GM12801 (cell line): ENCODE results near the gene C1orf52.

Source experiments
- TF ChIP-seq, protein P1 (sequence below): IDR thresholded peaks from one replicate; pipeline ENCODE4 v1.5.1; 2011; ENCODE audit warnings: control low read depth; ENCODE audit not compliant: insufficient read length; ENCODE audit errors: extremely low read depth

The C1orf52 gene

DNA sequence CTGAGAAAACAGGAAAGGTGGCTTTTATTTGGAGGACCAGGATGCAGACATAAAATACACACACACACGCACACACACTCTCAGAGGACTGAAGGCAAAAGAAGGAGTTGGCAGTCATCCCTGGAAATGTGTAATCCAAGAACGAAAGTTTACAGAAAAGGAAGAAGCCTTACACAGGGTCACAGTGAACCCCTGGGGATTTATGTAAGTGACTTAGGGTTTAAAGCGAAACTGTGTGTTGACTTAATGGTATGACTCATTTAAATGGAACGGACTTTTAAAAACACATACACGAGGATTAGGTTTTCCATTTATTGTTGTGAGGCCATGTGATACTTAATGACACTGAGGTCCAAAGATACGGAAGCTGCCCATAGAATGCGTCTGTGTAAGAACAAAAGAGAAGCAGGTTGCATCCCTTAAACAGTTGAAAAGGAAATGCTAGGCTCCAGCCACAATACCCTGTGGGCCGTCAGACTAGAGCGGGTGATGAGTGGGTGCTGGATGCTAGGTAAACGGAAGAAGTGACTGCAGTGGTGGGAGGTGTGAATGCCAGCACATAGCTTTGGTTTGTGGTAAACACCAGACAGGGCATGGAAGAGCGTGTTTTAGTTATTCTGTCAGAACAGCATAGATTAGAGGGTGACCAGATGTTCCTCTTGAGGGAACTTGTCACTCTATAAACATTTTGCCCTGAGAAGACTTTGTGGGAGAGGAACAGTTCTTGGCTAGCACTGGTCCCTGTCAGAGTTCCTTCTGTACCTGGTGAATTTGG, 38.6 kb upstream of the C1orf52 start:
- TF ChIP-seq, protein P1, sequence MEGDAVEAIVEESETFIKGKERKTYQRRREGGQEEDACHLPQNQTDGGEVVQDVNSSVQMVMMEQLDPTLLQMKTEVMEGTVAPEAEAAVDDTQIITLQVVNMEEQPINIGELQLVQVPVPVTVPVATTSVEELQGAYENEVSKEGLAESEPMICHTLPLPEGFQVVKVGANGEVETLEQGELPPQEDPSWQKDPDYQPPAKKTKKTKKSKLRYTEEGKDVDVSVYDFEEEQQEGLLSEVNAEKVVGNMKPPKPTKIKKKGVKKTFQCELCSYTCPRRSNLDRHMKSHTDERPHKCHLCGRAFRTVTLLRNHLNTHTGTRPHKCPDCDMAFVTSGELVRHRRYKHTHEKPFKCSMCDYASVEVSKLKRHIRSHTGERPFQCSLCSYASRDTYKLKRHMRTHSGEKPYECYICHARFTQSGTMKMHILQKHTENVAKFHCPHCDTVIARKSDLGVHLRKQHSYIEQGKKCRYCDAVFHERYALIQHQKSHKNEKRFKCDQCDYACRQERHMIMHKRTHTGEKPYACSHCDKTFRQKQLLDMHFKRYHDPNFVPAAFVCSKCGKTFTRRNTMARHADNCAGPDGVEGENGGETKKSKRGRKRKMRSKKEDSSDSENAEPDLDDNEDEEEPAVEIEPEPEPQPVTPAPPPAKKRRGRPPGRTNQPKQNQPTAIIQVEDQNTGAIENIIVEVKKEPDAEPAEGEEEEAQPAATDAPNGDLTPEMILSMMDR, result no peak

DNA sequence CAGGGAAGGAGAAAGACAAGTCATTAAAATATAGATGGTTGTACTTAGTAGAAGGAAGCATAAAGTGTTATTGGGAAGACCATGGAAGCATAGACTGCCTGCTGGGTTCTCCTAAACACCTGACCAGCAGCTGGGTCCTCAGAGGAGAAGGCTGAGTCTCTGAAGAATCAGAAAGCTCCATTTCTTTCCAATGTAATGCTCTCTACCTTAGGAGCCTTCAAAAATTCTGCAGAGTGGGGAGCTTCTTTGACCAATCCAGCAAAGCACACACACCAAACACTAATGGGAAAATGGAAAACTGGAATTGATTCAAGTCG, 38.0 kb upstream of the C1orf52 start:
- TF ChIP-seq, protein P1, result no peak

DNA sequence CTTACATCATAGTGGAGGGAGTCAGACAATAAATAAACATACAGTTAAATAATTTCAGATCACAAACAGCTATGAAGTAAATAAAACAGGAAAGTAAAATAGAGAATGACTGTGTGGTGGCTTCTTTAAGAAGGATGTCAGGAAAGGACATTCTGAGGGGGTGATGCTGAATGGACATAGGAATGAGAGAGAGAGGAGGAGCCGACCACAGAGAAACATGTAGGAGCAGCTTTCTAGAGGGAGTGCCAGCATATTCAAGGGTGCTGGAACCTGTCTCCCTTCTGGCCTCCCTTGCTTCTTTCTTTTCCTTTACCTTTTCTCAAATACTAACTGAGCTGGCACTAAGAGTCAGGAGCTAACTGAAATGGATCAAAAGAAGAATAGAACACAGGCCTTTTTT, 37.5 kb upstream of the C1orf52 start:
- TF ChIP-seq, protein P1, result no peak

DNA sequence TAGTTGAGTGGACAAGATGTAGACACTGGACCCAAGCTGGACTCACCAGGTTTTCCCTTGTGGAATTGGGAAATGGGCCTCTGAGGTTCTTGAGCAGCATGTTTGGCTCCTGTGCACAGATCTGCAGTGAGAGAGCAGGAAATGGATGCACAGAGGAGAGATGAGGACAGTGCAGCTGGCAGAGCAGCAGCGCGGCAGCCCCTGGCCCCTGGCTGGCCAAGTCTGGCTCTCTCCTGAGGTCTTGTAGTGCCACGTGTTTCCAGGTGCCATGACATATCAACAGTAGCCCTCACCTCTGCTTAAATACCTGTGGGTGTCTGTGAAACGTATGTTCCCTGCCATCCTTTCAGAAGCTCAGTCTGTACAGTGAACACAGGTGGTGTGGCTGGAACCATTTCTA, 36.2 kb upstream of the C1orf52 start:
- TF ChIP-seq, protein P1, result no peak

DNA sequence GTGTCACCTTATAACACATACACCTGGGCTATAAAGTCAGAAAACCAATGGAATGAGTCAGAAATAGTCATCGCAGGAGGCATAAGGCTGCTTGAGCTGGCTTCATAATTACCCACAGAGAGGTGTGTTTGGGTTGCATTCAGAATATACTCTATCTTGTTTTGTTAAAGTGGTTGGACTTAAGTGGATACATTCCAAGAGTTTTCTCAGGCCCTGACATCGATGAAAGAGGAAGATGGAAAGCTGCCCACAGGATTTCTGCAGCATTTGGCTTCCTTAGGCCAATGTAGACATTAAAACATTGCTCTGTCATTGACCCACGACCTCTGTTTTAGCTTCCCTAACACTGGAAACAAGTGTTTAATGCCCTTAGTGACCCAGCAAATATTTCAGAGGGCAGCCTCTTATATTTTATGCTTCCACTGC, 35.6 kb upstream of the C1orf52 start:
- TF ChIP-seq, protein P1, result no peak

DNA sequence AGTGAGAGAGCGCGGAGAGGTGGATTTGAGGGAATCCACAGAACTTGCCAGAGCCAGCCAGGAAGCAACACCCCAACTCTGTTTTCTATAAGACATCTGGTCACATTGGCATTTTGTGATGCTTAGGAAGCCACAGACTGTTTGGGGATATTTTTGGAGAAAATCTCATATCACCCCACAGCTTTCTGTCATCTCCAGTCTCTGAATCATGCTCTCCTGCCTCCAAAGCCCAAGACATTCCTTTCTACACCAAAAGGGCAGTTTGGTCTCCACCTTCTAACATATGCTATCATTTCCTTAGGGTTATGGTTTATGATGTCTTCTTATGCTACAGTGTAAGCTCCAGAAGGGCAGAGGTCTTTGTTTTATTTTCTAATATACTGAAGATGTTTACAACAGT, 31.4 kb upstream of the C1orf52 start:
- TF ChIP-seq, protein P1, result no peak

DNA sequence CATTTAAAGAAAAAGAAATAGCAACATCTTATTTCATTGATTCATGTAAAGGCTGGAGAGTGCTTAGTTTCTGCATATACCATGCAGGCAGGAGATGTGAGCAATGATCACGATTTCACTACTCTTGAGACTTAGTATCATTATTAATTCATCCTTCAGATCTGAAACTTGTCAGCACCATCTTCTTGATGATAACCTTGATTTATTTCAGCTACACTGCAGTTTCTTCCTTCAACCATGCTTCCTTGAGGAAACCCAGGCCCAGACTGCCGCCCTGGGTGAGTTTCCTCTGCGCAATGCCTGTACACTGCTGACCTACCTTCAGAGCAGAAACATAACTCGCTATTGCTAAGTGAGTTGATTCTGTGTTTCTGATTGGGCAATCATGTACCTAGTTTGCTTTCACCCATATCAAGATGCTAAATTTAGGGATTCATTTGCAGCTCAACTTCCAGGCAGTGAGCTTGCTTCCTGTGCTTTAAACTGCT, 30.4 kb upstream of the C1orf52 start:
- TF ChIP-seq, protein P1, result no peak
